PFSK-1 (cell line): ENCODE measurements around the gene S100B.

Source experiments
- POLR2AphosphoS5 ChIP-seq: IDR thresholded peaks from 2 replicates; pipeline ENCODE4 v1.6.1; 2012; ENCODE audit warnings: low read depth, mild to moderate bottlenecking, control low read depth, low read length, moderate library complexity
- REST ChIP-seq, 2 experiments: IDR thresholded peaks; 2 replicates each; pipeline versions ENCODE4 v1.6.1 to v1.8.0; 2011 to 2012; ENCODE audit warnings: low read depth in 2 of 2, low read length in 2 of 2, control low read depth in 1 of 2, inconsistent platforms in 1 of 2, mild to moderate bottlenecking in 1 of 2, moderate library complexity in 1 of 2; ENCODE audit not compliant: insufficient read depth in 1 of 2
- TAF1 ChIP-seq: IDR thresholded peaks from 2 replicates; pipeline ENCODE4 v1.6.1; 2012; ENCODE audit warnings: low read length, control low read depth, borderline replicate concordance; ENCODE audit not compliant: insufficient read depth

DNA sequence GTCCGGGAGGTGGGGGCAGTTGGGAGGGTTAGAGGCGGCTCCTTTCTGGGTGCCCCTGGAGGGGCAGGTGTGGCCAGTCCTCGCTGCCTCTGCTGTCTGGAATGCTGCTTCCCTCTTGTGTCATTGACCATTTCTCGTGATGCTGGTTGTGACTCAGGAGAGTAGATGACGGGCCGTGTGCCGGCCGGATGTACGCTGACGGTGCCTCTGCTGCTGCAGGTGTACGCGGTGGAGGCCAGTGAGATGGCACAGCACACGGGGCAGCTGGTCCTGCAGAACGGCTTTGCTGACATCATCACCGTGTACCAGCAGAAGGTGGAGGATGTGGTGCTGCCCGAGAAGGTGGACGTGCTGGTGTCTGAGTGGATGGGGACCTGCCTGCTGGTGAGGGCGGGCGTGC is 44.5 kb upstream of the S100B start:
- TF ChIP-seq POLR2AphosphoS5 (no peak), REST (IDR thresholded peaks at IDR 0.05; ENCODE audit: insufficient read depth in 1 of 2, low read depth in 2 of 2, low read length in 2 of 2) (no peak), TAF1 (no peak)
